Measurements from ENCODE around the gene CDK16.

- TF ChIP-seq POLR2AphosphoS5 (IDR thresholded peaks at IDR 0.05) (no peak), EP300 (IDR thresholded peaks at IDR 0.05) (no peak)
These were observed 8.3 kb downstream of the CDK16 start for GRCh38 chrX:47226531-47227333.

Measured in suprapubic skin (tissue), 4 donors.